Measurements from ENCODE around the gene LGALSL. TPM values are rescaled to one million over a fixed set of nuclear protein-coding genes. Genes with fewer than 3 reads are reported as not detected.
A peak's percentile ranks its signal among the peaks of the same experiment; 100 is the strongest.

Gene LGALSL
- polyA plus RNA-seq, 4 donors, result 6.0 to 28.6 (median 25.3) TPM

DNA sequence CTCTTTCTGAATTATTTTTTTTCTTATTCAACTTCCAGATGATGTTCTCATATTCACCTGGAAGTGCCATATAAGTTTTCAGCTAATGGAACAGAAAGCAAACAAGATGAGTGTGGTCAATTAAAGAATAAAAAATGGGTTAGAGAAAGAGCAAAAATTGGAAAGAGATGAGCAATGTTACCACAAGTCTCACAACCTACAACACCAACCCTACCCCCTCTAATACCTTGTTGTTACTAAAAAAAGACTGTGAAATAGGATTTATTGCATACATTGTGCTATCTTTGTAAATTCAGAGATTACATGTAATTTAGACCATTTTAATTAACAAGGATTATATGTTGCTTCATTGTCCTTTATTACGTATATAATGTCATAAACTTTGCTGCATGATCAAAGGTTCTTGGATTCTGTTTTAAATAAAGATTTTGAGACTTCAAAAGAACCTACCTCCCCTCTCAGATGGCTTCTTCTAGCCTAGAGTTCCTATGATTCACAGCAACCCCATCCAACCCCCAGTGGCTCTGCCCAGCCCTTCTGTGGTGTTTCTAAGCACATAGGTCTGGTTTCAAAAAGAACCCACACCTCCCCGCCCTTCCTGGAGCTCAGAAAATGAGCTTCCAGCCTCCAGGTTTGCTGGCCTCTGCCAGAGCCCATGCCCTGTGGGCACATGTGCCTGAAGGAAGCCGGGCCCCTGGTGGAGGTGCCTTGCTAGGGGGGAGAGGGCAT lies 24.7 kb downstream of the LGALSL start:
- no peak for DNase-seq
- H3K27ac ChIP-seq (ENCODE audit: low read depth in 1 of 3, low read length in 2 of 3), result no peak overlapping the region
- H3K4me1 ChIP-seq (ENCODE audit: control insufficient read depth in 3 of 3, insufficient read depth in 2 of 3, low read depth in 1 of 3, low read length in 2 of 3), result peaks cover 0 to 10% (median 0%) of the 10 kb centered on the region in 3 donors
- FAIRE-seq, result no peak
- H3K4me3 ChIP-seq (ENCODE audit: low read depth in 1 of 3, low read length in 3 of 3), result no peak overlapping the region
- H3K9me3 ChIP-seq (ENCODE audit: control insufficient read depth in 2 of 2, insufficient read depth in 1 of 2, low read depth in 1 of 2, low read length in 1 of 2), result no peaks in the 10 kb centered on the region
- no peaks in the 10 kb centered on the region for H3K27me3 ChIP-seq (ENCODE audit: control insufficient read depth in 3 of 3, insufficient read depth in 3 of 3, low read length in 3 of 3)
- H3K36me3 ChIP-seq (ENCODE audit: control insufficient read depth in 3 of 3, insufficient read depth in 2 of 3, low read depth in 1 of 3, low read length in 3 of 3), result no peaks in the 10 kb centered on the region
- 64 to 75% (median 75%) methylated on average over 3 of the region's 3 CpGs for WGBS, 3 donors

DNA sequence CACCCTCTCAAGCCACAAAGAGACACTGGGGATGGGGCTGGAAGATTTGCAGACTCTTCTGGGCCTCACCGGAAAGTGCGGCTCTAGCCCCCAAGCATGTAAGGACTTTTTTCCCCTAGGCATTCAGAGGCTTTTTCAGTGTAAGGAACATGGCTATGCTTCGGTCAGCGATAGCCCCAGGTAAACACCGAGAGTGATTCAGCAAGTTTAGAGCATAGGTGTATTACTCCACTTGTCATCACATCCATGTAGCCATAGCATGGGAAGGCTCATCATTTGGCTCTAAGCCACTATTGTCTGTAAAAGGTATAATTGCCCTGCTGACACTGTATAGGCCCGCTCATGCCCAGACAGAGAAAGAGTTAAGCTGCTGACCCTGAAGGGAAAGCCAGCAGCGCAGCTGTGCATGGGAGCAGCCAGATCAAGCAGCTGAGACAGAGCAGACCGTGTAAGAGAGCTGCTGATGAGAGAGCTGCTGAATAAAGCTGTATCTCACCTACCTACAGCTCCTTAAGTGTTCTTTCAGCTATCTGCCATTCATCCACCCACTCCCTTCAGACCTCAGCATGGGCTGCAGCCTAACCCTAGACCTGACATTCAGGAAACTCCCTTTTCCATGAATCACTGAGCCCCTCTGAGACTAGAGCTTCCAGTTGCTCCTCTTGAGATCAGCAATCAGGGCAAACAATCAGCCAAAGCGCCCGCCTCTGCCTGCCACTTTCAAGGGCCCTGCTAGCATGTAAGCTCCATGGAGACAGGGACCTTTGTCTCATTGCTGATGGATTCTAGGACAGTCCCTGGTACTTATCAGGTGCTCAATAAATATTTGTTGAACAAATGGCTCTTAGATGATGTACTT lies 25.5 kb downstream of the LGALSL start:
- Histone ChIP-seq H3K27me3 (ENCODE audit: control insufficient read depth in 3 of 3, insufficient read depth in 3 of 3, low read length in 3 of 3) (no peaks in the 10 kb centered on the region), H3K4me1 (ENCODE audit: control insufficient read depth in 3 of 3, insufficient read depth in 2 of 3, low read depth in 1 of 3, low read length in 2 of 3) (peaks cover 0 to 8% (median 0%) of the 10 kb centered on the region in 3 donors), H3K36me3 (ENCODE audit: control insufficient read depth in 3 of 3, insufficient read depth in 2 of 3, low read depth in 1 of 3, low read length in 3 of 3) (no peaks in the 10 kb centered on the region), H3K27ac (ENCODE audit: low read depth in 1 of 3, low read length in 2 of 3) (no peak overlapping the region), H3K9me3 (ENCODE audit: control insufficient read depth in 2 of 2, insufficient read depth in 1 of 2, low read depth in 1 of 2, low read length in 1 of 2) (no peaks in the 10 kb centered on the region), H3K4me3 (ENCODE audit: low read depth in 1 of 3, low read length in 3 of 3) (no peak overlapping the region)
- FAIRE-seq (no peak), DNase-seq (peak in 1 of 2 donors; percentile 32)
- 88 to 94% (median 90%) methylated on average over 10 of the region's 10 CpGs for WGBS, 3 donors

DNA sequence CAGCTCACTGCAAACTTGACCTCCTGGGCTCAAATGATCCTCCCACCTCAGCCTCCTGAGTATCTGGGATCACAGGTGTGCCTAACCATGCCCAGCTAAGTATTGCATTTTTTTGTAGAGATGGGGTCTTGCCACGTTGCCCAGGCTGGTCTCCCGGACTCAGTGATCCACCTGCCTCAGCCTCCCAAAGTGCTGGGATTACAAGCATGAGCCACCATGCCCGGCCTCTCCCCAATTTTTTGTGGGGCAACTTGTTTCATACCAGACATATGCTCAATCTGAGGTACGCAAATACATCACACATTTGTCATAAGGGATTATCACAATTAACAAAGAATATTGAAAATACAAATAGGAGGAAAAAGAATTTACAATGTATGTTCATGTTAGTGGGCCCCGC lies 27.7 kb downstream of the LGALSL start:
- WGBS, 3 donors, result 88 to 92% (median 91%) methylated on average over 5 of the region's 5 CpGs
- H3K4me3 ChIP-seq (ENCODE audit: low read depth in 1 of 3, low read length in 3 of 3), result no peak overlapping the region
- H3K4me1 ChIP-seq (ENCODE audit: control insufficient read depth in 3 of 3, insufficient read depth in 2 of 3, low read depth in 1 of 3, low read length in 2 of 3), result peaks cover 0 to 8% (median 0%) of the 10 kb centered on the region in 3 donors
- FAIRE-seq (no peak), DNase-seq (no peak)
- H3K36me3 ChIP-seq (ENCODE audit: control insufficient read depth in 3 of 3, insufficient read depth in 2 of 3, low read depth in 1 of 3, low read length in 3 of 3), result no peaks in the 10 kb centered on the region
- no peaks in the 10 kb centered on the region for H3K27me3 ChIP-seq (ENCODE audit: control insufficient read depth in 3 of 3, insufficient read depth in 3 of 3, low read length in 3 of 3)
- H3K9me3 ChIP-seq (ENCODE audit: control insufficient read depth in 2 of 2, insufficient read depth in 1 of 2, low read depth in 1 of 2, low read length in 1 of 2), result no peaks in the 10 kb centered on the region
- H3K27ac ChIP-seq (ENCODE audit: low read depth in 1 of 3, low read length in 2 of 3), result no peak overlapping the region

DNA sequence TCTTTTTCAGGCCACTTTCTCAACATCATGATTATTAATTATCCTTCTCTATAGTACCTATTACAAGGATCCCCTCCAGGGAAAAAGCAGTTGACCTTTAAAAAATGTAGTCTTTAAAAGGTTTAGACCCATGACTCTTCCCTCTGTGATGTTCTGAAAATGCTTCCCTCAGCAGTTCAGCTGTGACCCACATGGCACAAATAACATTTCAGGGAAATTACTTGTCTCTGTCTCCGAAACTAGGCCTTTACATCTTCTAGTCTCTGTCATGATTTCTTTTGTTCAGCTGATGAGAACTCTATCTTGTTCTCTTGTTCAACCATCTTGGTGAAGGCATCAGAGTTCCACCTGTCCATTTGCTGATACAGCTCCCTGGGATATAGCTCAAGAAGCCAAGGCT lies 28.3 kb downstream of the LGALSL start:
- FAIRE-seq, result no peak
- no peak for DNase-seq
- 75 to 90% (median 80%) methylated on average over 1 of the region's 1 CpG for WGBS, 3 donors
- no peak overlapping the region for H3K27ac ChIP-seq (ENCODE audit: low read depth in 1 of 3, low read length in 2 of 3)
- no peaks in the 10 kb centered on the region for H3K36me3 ChIP-seq (ENCODE audit: control insufficient read depth in 3 of 3, insufficient read depth in 2 of 3, low read depth in 1 of 3, low read length in 3 of 3)
- peaks cover 0 to 8% (median 0%) of the 10 kb centered on the region in 3 donors for H3K4me1 ChIP-seq (ENCODE audit: control insufficient read depth in 3 of 3, insufficient read depth in 2 of 3, low read depth in 1 of 3, low read length in 2 of 3)
- no peak overlapping the region for H3K4me3 ChIP-seq (ENCODE audit: low read depth in 1 of 3, low read length in 3 of 3)
- H3K27me3 ChIP-seq (ENCODE audit: control insufficient read depth in 3 of 3, insufficient read depth in 3 of 3, low read length in 3 of 3), result no peaks in the 10 kb centered on the region
- H3K9me3 ChIP-seq (ENCODE audit: control insufficient read depth in 2 of 2, insufficient read depth in 1 of 2, low read depth in 1 of 2, low read length in 1 of 2), result no peaks in the 10 kb centered on the region

DNA sequence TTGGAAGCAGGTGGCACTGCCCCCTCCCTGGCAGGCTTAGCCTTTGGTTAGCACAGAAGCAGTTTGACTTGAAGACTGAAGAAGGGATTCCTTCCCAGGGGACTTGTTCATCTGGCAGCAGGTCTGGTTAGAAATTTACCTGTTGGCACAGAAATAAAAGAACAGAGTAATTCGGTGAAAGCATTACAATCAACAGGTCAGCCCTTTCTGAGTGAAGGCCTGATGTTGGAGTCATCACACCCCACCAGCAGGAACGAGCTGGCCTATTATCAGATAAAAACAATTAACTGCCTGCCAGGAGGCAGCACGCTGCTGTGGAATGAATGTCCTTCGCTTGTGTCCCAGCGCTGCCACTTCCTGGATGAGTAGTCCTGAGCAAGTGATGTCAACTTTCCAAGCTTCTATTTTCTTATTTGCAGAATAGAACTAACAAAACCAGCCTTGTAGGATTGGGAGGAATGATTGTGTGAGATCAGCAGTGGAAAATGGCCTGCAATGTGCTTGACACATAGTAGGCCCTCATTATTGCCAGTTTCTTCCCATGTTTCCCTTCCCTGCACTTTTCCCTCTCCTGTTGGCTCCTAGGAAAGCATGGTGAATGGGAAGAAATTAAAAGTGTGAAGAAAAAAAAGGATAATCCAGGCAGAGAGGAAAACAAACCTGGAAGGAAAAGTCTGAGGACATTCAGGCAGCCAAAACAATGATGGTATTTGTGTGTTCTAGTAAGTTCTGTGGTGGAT lies 29.0 kb downstream of the LGALSL start:
- Histone ChIP-seq H3K27me3 (ENCODE audit: control insufficient read depth in 3 of 3, insufficient read depth in 3 of 3, low read length in 3 of 3) (no peaks in the 10 kb centered on the region), H3K27ac (ENCODE audit: low read depth in 1 of 3, low read length in 2 of 3) (peak overlapping the region in 1 of 3 donors; percentile 44), H3K4me3 (ENCODE audit: low read depth in 1 of 3, low read length in 3 of 3) (no peak overlapping the region), H3K4me1 (ENCODE audit: control insufficient read depth in 3 of 3, insufficient read depth in 2 of 3, low read depth in 1 of 3, low read length in 2 of 3) (peaks cover 0 to 8% (median 0%) of the 10 kb centered on the region in 3 donors), H3K36me3 (ENCODE audit: control insufficient read depth in 3 of 3, insufficient read depth in 2 of 3, low read depth in 1 of 3, low read length in 3 of 3) (no peaks in the 10 kb centered on the region), H3K9me3 (ENCODE audit: control insufficient read depth in 2 of 2, insufficient read depth in 1 of 2, low read depth in 1 of 2, low read length in 1 of 2) (no peaks in the 10 kb centered on the region)
- WGBS, 3 donors, result 8 to 49% (median 28%) methylated on average over 5 of the region's 5 CpGs
- FAIRE-seq (no peak), DNase-seq (peak; percentile 66 to 72)

DNA sequence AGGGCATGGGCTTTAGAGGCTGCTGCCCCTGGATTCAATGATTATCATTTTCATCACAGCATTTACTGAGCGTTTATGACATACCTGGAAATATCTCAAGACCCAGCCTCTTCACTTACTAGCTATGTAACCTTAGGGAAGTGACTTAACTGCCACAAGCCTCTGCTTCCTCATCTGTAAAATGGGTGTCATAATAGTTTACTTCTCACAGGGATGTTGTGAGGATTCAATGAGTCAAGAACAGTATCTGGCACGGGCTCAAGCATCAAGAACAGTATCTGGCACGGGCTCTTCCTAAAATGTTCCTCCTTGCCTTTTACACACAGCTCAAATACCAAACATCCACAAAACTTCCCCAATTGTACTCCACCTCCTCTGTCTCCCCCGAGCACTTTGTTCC lies 31.4 kb downstream of the LGALSL start:
- Histone ChIP-seq H3K27me3 (ENCODE audit: control insufficient read depth in 3 of 3, insufficient read depth in 3 of 3, low read length in 3 of 3) (no peaks in the 10 kb centered on the region), H3K4me3 (ENCODE audit: low read depth in 1 of 3, low read length in 3 of 3) (no peak overlapping the region), H3K9me3 (ENCODE audit: control insufficient read depth in 2 of 2, insufficient read depth in 1 of 2, low read depth in 1 of 2, low read length in 1 of 2) (no peaks in the 10 kb centered on the region), H3K4me1 (ENCODE audit: control insufficient read depth in 3 of 3, insufficient read depth in 2 of 3, low read depth in 1 of 3, low read length in 2 of 3) (peaks cover 0 to 8% (median 0%) of the 10 kb centered on the region in 3 donors), H3K27ac (ENCODE audit: low read depth in 1 of 3, low read length in 2 of 3) (no peak overlapping the region), H3K36me3 (ENCODE audit: control insufficient read depth in 3 of 3, insufficient read depth in 2 of 3, low read depth in 1 of 3, low read length in 3 of 3) (no peaks in the 10 kb centered on the region)
- DNase-seq, result no peak
- WGBS, 3 donors, result 59 to 86% (median 81%) methylated on average over 4 of the region's 4 CpGs
- no peak for FAIRE-seq

DNA sequence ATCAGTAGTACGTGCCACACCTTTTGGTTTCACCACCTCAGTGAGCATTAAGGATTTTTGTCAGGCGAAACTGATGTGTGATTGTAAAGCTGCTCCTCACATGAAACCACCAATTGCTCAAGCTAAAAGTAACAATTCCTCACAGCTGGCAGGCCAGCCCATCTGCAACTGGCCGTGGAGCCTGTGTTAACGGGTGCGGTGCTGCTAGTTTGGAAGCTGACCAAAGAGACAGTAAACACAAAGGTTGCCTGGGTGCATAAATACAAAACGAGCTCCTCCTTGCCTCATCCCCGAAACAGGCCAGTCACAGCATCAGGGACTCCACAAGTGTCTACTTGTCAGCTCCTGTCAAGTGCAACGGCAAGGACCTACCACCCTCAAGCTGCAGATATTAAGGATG lies 32.0 kb downstream of the LGALSL start:
- no peaks in the 10 kb centered on the region for H3K36me3 ChIP-seq (ENCODE audit: control insufficient read depth in 3 of 3, insufficient read depth in 2 of 3, low read depth in 1 of 3, low read length in 3 of 3)
- H3K4me3 ChIP-seq (ENCODE audit: low read depth in 1 of 3, low read length in 3 of 3), result no peak overlapping the region
- H3K27me3 ChIP-seq (ENCODE audit: control insufficient read depth in 3 of 3, insufficient read depth in 3 of 3, low read length in 3 of 3), result no peaks in the 10 kb centered on the region
- H3K4me1 ChIP-seq (ENCODE audit: control insufficient read depth in 3 of 3, insufficient read depth in 2 of 3, low read depth in 1 of 3, low read length in 2 of 3), result peaks cover 0 to 6% (median 0%) of the 10 kb centered on the region in 3 donors
- FAIRE-seq, result no peak
- no peaks in the 10 kb centered on the region for H3K9me3 ChIP-seq (ENCODE audit: control insufficient read depth in 2 of 2, insufficient read depth in 1 of 2, low read depth in 1 of 2, low read length in 1 of 2)
- no peak overlapping the region for H3K27ac ChIP-seq (ENCODE audit: low read depth in 1 of 3, low read length in 2 of 3)
- no peak for DNase-seq
- 56 to 63% (median 56%) methylated on average over 8 of the region's 8 CpGs for WGBS, 3 donors
